ENCODE measurements around the gene FARP1.
"Not testable (repeated sequence)": the region's sequence is repeated elsewhere in the genome, so short reads cannot be mapped to it uniquely, and the experiment has no call there.

Gene FARP1

GRCh38 chr13:98228661-98229341 is 85.9 kb downstream of the FARP1 start:
- DNase-seq: no peak

- DNase-seq: not testable (repeated sequence)
These were observed 87.9 kb downstream of the FARP1 start for GRCh38 chr13:98230762-98231161.

GRCh38 chr13:98232456-98232855 is 89.6 kb downstream of the FARP1 start:
- no peak for DNase-seq

- DNase-seq: no peak
These were observed 90.2 kb downstream of the FARP1 start for GRCh38 chr13:98233127-98233526.

- DNase-seq: no peak
These were observed 91.5 kb downstream of the FARP1 start for GRCh38 chr13:98234348-98234747.

- no peak for DNase-seq
These were observed 93.3 kb downstream of the FARP1 start for GRCh38 chr13:98236197-98236596.

GRCh38 chr13:98237331-98237730 is 94.4 kb downstream of the FARP1 start:
- DNase-seq: no peak

- DNase-seq: no peak
These were observed 96.5 kb downstream of the FARP1 start for GRCh38 chr13:98239162-98240076.

GRCh38 chr13:98240135-98240534 is 97.2 kb downstream of the FARP1 start:
- no peak for DNase-seq

- DNase-seq: no peak
These were observed 98.1 kb downstream of the FARP1 start for GRCh38 chr13:98240974-98241373.

GRCh38 chr13:98241976-98242375 is 99.1 kb downstream of the FARP1 start:
- DNase-seq: no peak

GRCh38 chr13:98242403-98242802 is 99.5 kb downstream of the FARP1 start:
- DNase-seq: no peak

GRCh38 chr13:98243929-98244272 is 101.0 kb downstream of the FARP1 start:
- no peak for DNase-seq

- no peak for DNase-seq
These were observed 103.8 kb downstream of the FARP1 start for GRCh38 chr13:98246538-98247172.

- no peak for DNase-seq
These were observed 108.8 kb downstream of the FARP1 start for GRCh38 chr13:98251708-98252107.

- DNase-seq: no peak
These were observed 110.1 kb downstream of the FARP1 start for GRCh38 chr13:98252931-98253470.

GRCh38 chr13:98253526-98253925 is 110.6 kb downstream of the FARP1 start:
- no peak for DNase-seq

- DNase-seq: no peak
These were observed 111.6 kb downstream of the FARP1 start for GRCh38 chr13:98254513-98254912.

- no peak for DNase-seq
These were observed 115.3 kb downstream of the FARP1 start for GRCh38 chr13:98258226-98258625.

GRCh38 chr13:98260357-98261164 is 117.7 kb downstream of the FARP1 start:
- DNase-seq: no peak

- DNase-seq: no peak
These were observed 118.3 kb downstream of the FARP1 start for GRCh38 chr13:98261165-98261702.

- no peak for DNase-seq
These were observed 119.4 kb downstream of the FARP1 start for GRCh38 chr13:98262292-98262691.

All from right forelimb (tissue), 1 donor.